ENCODE data around the gene SIRPD.

SIRPD gene

GRCh38 chr20:1536893-1537730, 20.4 kb downstream of the SIRPD start:
- no peaks in the 10 kb centered on the region for H3K36me3 ChIP-seq
- DNase-seq = no peak
- H3K27ac ChIP-seq = no peak overlapping the region
- TF ChIP-seq CTCF (IDR thresholded peaks at IDR 0.05; ENCODE audit: low read depth, low read length) = no peak
- H3K9me3 ChIP-seq (ENCODE audit: severe bottlenecking) = peaks cover 2% of the 10 kb centered on the region
- H3K4me3 ChIP-seq (ENCODE audit: low read depth, low read length) = no peak overlapping the region
- peaks cover 41% of the 10 kb centered on the region for H3K27me3 ChIP-seq (ENCODE audit: insufficient read depth, low read depth, severe bottlenecking)

- no peak overlapping the region for H3K4me3 ChIP-seq (ENCODE audit: low read depth, low read length)
- peaks cover 44% of the 10 kb centered on the region for H3K27me3 ChIP-seq (ENCODE audit: insufficient read depth, low read depth, severe bottlenecking)
- no peak overlapping the region for H3K27ac ChIP-seq
- TF ChIP-seq CTCF (IDR thresholded peaks at IDR 0.05; ENCODE audit: low read depth, low read length) = no peak
- peaks cover 2% of the 10 kb centered on the region for H3K9me3 ChIP-seq (ENCODE audit: severe bottlenecking)
- no peak for DNase-seq
- H3K36me3 ChIP-seq = no peaks in the 10 kb centered on the region
These were observed 21.9 kb downstream of the SIRPD start for GRCh38 chr20:1535420-1536175.

- no peak overlapping the region for H3K4me3 ChIP-seq (ENCODE audit: low read depth, low read length)
- peaks cover 40% of the 10 kb centered on the region for H3K27me3 ChIP-seq (ENCODE audit: insufficient read depth, low read depth, severe bottlenecking)
- no peak overlapping the region for H3K27ac ChIP-seq
- no peak for DNase-seq
- TF ChIP-seq CTCF (IDR thresholded peaks at IDR 0.05; ENCODE audit: low read depth, low read length) = no peak
- peaks cover 2% of the 10 kb centered on the region for H3K9me3 ChIP-seq (ENCODE audit: severe bottlenecking)
- no peaks in the 10 kb centered on the region for H3K36me3 ChIP-seq
These were observed 23.0 kb downstream of the SIRPD start for GRCh38 chr20:1534526-1534925.

- H3K9me3 ChIP-seq (ENCODE audit: severe bottlenecking) = peaks cover 2% of the 10 kb centered on the region
- DNase-seq = peak; percentile 22
- H3K4me3 ChIP-seq (ENCODE audit: low read depth, low read length) = no peak overlapping the region
- peaks cover 34% of the 10 kb centered on the region for H3K27me3 ChIP-seq (ENCODE audit: insufficient read depth, low read depth, severe bottlenecking)
- H3K27ac ChIP-seq = no peak overlapping the region
- no peak for TF ChIP-seq CTCF (IDR thresholded peaks at IDR 0.05; ENCODE audit: low read depth, low read length)
- H3K36me3 ChIP-seq = no peaks in the 10 kb centered on the region
These were observed 24.4 kb downstream of the SIRPD start for GRCh38 chr20:1533059-1533458.

GRCh38 chr20:1528811-1529210, 28.7 kb downstream of the SIRPD start:
- TF ChIP-seq CTCF (IDR thresholded peaks at IDR 0.05; ENCODE audit: low read depth, low read length) = no peak
- no peak for DNase-seq

More at GRCh38 chr20:1528811-1529210, 28.7 kb downstream of the SIRPD start:
- Histone ChIP-seq H3K36me3 (no peaks in the 10 kb centered on the region), H3K27me3 (ENCODE audit: insufficient read depth, low read depth, severe bottlenecking) (peaks cover 7% of the 10 kb centered on the region), H3K27ac (no peak overlapping the region), H3K4me3 (ENCODE audit: low read depth, low read length) (no peak overlapping the region), H3K9me3 (ENCODE audit: severe bottlenecking) (peaks cover 2% of the 10 kb centered on the region)

Data from WERI-Rb-1 (cell line).